OCI-LY1 (cell line): ENCODE data around the gene OPN5.

Experiments
- H2AFZ ChIP-seq: fragments of 200-600 bp; sonication (generic), shearing (Covaris generic); 2 replicates; pipeline ENCODE4 v1.6.0; 2014; ENCODE audit warnings: antibody characterized with exemption, mild to moderate bottlenecking, low read length
- H3F3A ChIP-seq: fragments of 200-600 bp; sonication (generic), shearing (Covaris generic); 2 replicates; pipeline ENCODE4 v1.6.0; 2014; ENCODE audit warnings: mild to moderate bottlenecking, antibody characterized with exemption, low read length, moderate library complexity; ENCODE audit not compliant: insufficient read depth
- H3K27ac ChIP-seq: fragments of 200-600 bp; sonication (generic); 2 replicates; pipeline ENCODE4 v1.5.1; 2014; ENCODE audit warnings: low read length, mixed run types, mild to moderate bottlenecking, low read depth; ENCODE audit not compliant: poor library complexity, severe bottlenecking
- H3K27me3 ChIP-seq: fragments of 200-600 bp; sonication (generic); 2 replicates; pipeline ENCODE4 v1.6.0; 2014; ENCODE audit warnings: antibody characterized with exemption, mild to moderate bottlenecking, low read length, moderate library complexity; ENCODE audit not compliant: insufficient read depth
- H3K36me3 ChIP-seq: fragments of 200-600 bp; sonication (generic); 2 replicates; pipeline ENCODE4 v1.6.1; 2014; ENCODE audit warnings: mild to moderate bottlenecking, antibody characterized with exemption, low read length, moderate library complexity, mixed read lengths; ENCODE audit not compliant: insufficient read depth
- H3K4me1 ChIP-seq: fragments of 200-600 bp; sonication (generic); 2 replicates; pipeline ENCODE4 v1.5.1; 2014; ENCODE audit warnings: mild to moderate bottlenecking, low read length, moderate library complexity; ENCODE audit not compliant: insufficient read depth, severe bottlenecking
- H3K4me2 ChIP-seq: fragments of 200-600 bp; sonication (generic), shearing (Covaris generic); 2 replicates; pipeline ENCODE4 v1.6.1; 2014; ENCODE audit warnings: low read length
- H3K4me3 ChIP-seq: fragments of 200-600 bp; sonication (generic); 2 replicates; pipeline ENCODE4 v1.5.1; 2014; ENCODE audit warnings: low read length, low read depth, mild to moderate bottlenecking, mixed read lengths; ENCODE audit not compliant: poor library complexity, severe bottlenecking
- H3K79me2 ChIP-seq: fragments of 200-600 bp; shearing (Covaris generic); 2 replicates; pipeline ENCODE4 v1.6.1; 2016; ENCODE audit warnings: mixed run types, low read length, mixed read lengths; ENCODE audit not compliant: insufficient read depth
- H3K9ac ChIP-seq: fragments of 200-600 bp; sonication (generic), shearing (Covaris generic); 2 replicates; pipeline ENCODE4 v1.6.1; 2014; ENCODE audit warnings: mild to moderate bottlenecking, low read length, mixed read lengths
- H3K9me2 ChIP-seq: fragments of 200-600 bp; sonication (generic), shearing (Covaris generic); 2 replicates; pipeline ENCODE4 v1.6.1; 2014; ENCODE audit warnings: low read depth, mild to moderate bottlenecking, low read length, mixed read lengths
- H3K9me3 ChIP-seq: fragments of 200-600 bp; shearing (Covaris generic); 2 replicates; pipeline ENCODE4 v1.6.1; 2014; ENCODE audit warnings: low read length, mixed read lengths
- H4K20me1 ChIP-seq: fragments of 200-600 bp; sonication (generic), shearing (Covaris generic); 2 replicates; pipeline ENCODE4 v1.6.0; 2016; ENCODE audit warnings: mild to moderate bottlenecking, low read length; ENCODE audit not compliant: insufficient read depth
- CTCF ChIP-seq: fragments of 200-600 bp; sonication (generic), shearing (Covaris generic); IDR thresholded peaks from 2 replicates; pipeline ENCODE4 v1.5.1; 2017; ENCODE audit warnings: mild to moderate bottlenecking, antibody characterized with exemption, low read length, moderate library complexity, mixed read lengths
- EZH2 ChIP-seq: fragments of 200-600 bp; sonication (generic), shearing (Covaris generic); IDR thresholded peaks from 2 replicates; pipeline ENCODE4 v1.8.0; 2017; ENCODE audit warnings: borderline replicate concordance, mixed run types, mild to moderate bottlenecking, antibody characterized with exemption, low read length, moderate library complexity, mixed read lengths

OPN5 gene

GRCh38 chr6:47789553-47789952, 7.7 kb downstream of the OPN5 start:
- no peaks in the 10 kb centered on the region for H4K20me1 ChIP-seq
- H3K9me3 ChIP-seq: no peaks in the 10 kb centered on the region
- H3K27me3 ChIP-seq: no peaks in the 10 kb centered on the region
- no peak overlapping the region for H3K9ac ChIP-seq
- H3K4me2 ChIP-seq: no peak overlapping the region
- H3K36me3 ChIP-seq: no peaks in the 10 kb centered on the region
- H3K9me2 ChIP-seq: no peaks in the 10 kb centered on the region
- H3K27ac ChIP-seq: no peak overlapping the region
- TF ChIP-seq CTCF: no peak
- TF ChIP-seq EZH2: no peak
- no peaks in the 10 kb centered on the region for H3K4me1 ChIP-seq
- H3F3A ChIP-seq: no peaks in the 10 kb centered on the region
- H2AFZ ChIP-seq: no peak overlapping the region
- no peak overlapping the region for H3K4me3 ChIP-seq
- no peaks in the 10 kb centered on the region for H3K79me2 ChIP-seq

- Histone ChIP-seq H3F3A (no peaks in the 10 kb centered on the region), H3K36me3 (no peaks in the 10 kb centered on the region), H3K4me1 (no peaks in the 10 kb centered on the region), H3K9me3 (no peaks in the 10 kb centered on the region), H3K4me2 (no peak overlapping the region), H3K27ac (no peak overlapping the region), H3K9me2 (no peaks in the 10 kb centered on the region), H3K27me3 (no peaks in the 10 kb centered on the region), H3K9ac (no peak overlapping the region), H4K20me1 (no peaks in the 10 kb centered on the region), H2AFZ (no peak overlapping the region), H3K4me3 (no peak overlapping the region), H3K79me2 (no peaks in the 10 kb centered on the region)
- TF ChIP-seq EZH2 (no peak), CTCF (no peak)
Measured at GRCh38 chr6:47792216-47792733, 10.4 kb downstream of the OPN5 start.

- Histone ChIP-seq H3K4me1 (no peaks in the 10 kb centered on the region), H3K9ac (no peak overlapping the region), H3K79me2 (no peaks in the 10 kb centered on the region), H3K36me3 (no peaks in the 10 kb centered on the region), H3K27me3 (no peaks in the 10 kb centered on the region), H3F3A (no peaks in the 10 kb centered on the region), H3K27ac (no peak overlapping the region), H4K20me1 (no peaks in the 10 kb centered on the region), H3K4me2 (no peak overlapping the region), H3K4me3 (no peak overlapping the region), H3K9me3 (no peaks in the 10 kb centered on the region), H3K9me2 (no peaks in the 10 kb centered on the region), H2AFZ (no peak overlapping the region)
- no peak for TF ChIP-seq EZH2
- no peak for TF ChIP-seq CTCF
Measured at GRCh38 chr6:47794577-47795135, 12.8 kb downstream of the OPN5 start.
